Esophagus muscularis mucosa (tissue), 4 donors: Measurements from ENCODE around the gene ANK3. TPM values are rescaled to one million over a fixed set of nuclear protein-coding genes. Genes with fewer than 3 reads are reported as not detected.

Experiments used
- DNase-seq: peaks from one replicate; pipeline ENCODE4 v3.0.0-alpha.2; 2017; ENCODE audit errors: extremely low spot score
- H3K27ac ChIP-seq, 4 donors: fragments of 200-600 bp; sonication (generic); replicated peaks in 1 of 4; 1 replicate in 3 of 4; 2 replicates in 1 of 4; pipeline ENCODE4 v1.5.1; 2016 to 2019; ENCODE audit warnings: mild to moderate bottlenecking in 1 of 4
- H3K27me3 ChIP-seq, 4 donors: fragments of 200-600 bp; sonication (generic); one replicate each; pipeline versions ENCODE4 v1.5.1 to v1.6.0; 2016 to 2019
- H3K36me3 ChIP-seq, 4 donors: fragments of 200-600 bp; sonication (generic); one replicate each; pipeline ENCODE4 v1.5.1; 2016 to 2019
- H3K4me1 ChIP-seq, 4 donors: fragments of 200-600 bp; sonication (generic); one replicate each; pipeline ENCODE4 v1.5.1; 2016 to 2019
- H3K4me3 ChIP-seq, 4 donors: fragments of 200-600 bp; sonication (generic); 1 replicate in 2 of 4; 2 replicates in 2 of 4; pipeline ENCODE4 v1.5.1; 2016 to 2019; ENCODE audit warnings: mild to moderate bottlenecking in 4 of 4, moderate library complexity in 1 of 4
- H3K9me3 ChIP-seq, 4 donors: fragments of 200-600 bp; sonication (generic); 1 replicate in 3 of 4; 2 replicates in 1 of 4; pipeline ENCODE4 v1.5.1; 2016 to 2019
- CTCF ChIP-seq, 3 experiments: fragments of 200-600 bp in 2 of 3; fragments of 450-650 bp in 1 of 3; sonication (generic) in 2 of 3; IDR thresholded peaks; one replicate each; pipeline ENCODE4 v1.5.1; 2017 to 2019; ENCODE audit warnings: antibody characterized with exemption in 3 of 3, mild to moderate bottlenecking in 2 of 3, moderate library complexity in 1 of 3
- EP300 ChIP-seq: sonication (generic); formaldehyde crosslinking; IDR thresholded peaks from one replicate; pipeline ENCODE4 v1.6.1; 2017; ENCODE audit warnings: antibody characterized with exemption
- POLR2A ChIP-seq: fragments of 450-650 bp; IDR thresholded peaks from one replicate; pipeline ENCODE4 v1.6.1; 2017; ENCODE audit warnings: antibody characterized with exemption, moderate library complexity, mild to moderate bottlenecking, low read depth
- POLR2AphosphoS5 ChIP-seq, 2 donors: sonication (generic); formaldehyde crosslinking; IDR thresholded peaks; one replicate each; pipeline ENCODE4 v1.6.1; 2017; ENCODE audit warnings: antibody characterized with exemption in 2 of 2
- WGBS: methylation state at CpG from one replicate; pipeline ENCODE4 v1.1.5; 2018; 5-methylcytosine and 5-hydroxymethylcytosine counted together
- intact Hi-C: fragments of 100-400 bp; cut with DNase I; formaldehyde crosslinking; loops from one replicate; pipeline ENCODE4 v1.15.1; 2023
- total RNA-seq, 4 donors: library from RNA; depleted of rRNA; stranded (reverse); fragments of >200 nt; gene quantifications; one replicate each; pipeline versions ENCODE4 v1.1.0 to v1.2.1, GENCODE V29; 2016

ANK3 gene
- total RNA-seq, 4 donors from 2014 or later, result 25.5 to 44.9 (median 26.6) TPM

GRCh38 chr10:59991117-59991516, 398.6 kb downstream of the ANK3 start:
- H3K36me3 ChIP-seq, result no peaks in the 10 kb centered on the region
- H3K27me3 ChIP-seq, result no peaks in the 10 kb centered on the region
- peaks cover 2 to 22% (median 9%) of the 10 kb centered on the region in 4 donors for H3K4me1 ChIP-seq
- no peak for DNase-seq
- intact Hi-C loops, result no loop called here
- H3K4me3 ChIP-seq, result peak overlapping the region in 2 of 4 donors; percentile 1 to 9
- TF ChIP-seq CTCF (IDR thresholded peaks at IDR 0.05) (no peak), EP300 (no peak), POLR2AphosphoS5 (IDR thresholded peaks at IDR 0.05) (no peak), POLR2A (no peak)
- H3K27ac ChIP-seq, result peak overlapping the region; percentile 52 to 63 (median 55)
- peaks cover 0 to 6% (median 0%) of the 10 kb centered on the region in 4 donors for H3K9me3 ChIP-seq

- H3K36me3 ChIP-seq, result no peaks in the 10 kb centered on the region
- H3K27me3 ChIP-seq, result no peaks in the 10 kb centered on the region
- peaks cover 0 to 17% (median 11%) of the 10 kb centered on the region in 4 donors for H3K4me1 ChIP-seq
- no peak overlapping the region for H3K4me3 ChIP-seq
- H3K27ac ChIP-seq, result no peak overlapping the region
- intact Hi-C loops, result no loop called here
- peaks cover 0 to 6% (median 0%) of the 10 kb centered on the region in 4 donors for H3K9me3 ChIP-seq
- TF ChIP-seq POLR2AphosphoS5 (IDR thresholded peaks at IDR 0.05) (no peak), CTCF (IDR thresholded peaks at IDR 0.05) (no peak)
- no peak for DNase-seq
Observed at GRCh38 chr10:59985639-59986038, 404.0 kb downstream of the ANK3 start.

GRCh38 chr10:59984415-59984814, 405.3 kb downstream of the ANK3 start:
- no peak overlapping the region for H3K27ac ChIP-seq
- intact Hi-C loops, result no loop called here

GRCh38 chr10:59980356-59980755, 409.3 kb downstream of the ANK3 start:
- Histone ChIP-seq H3K36me3 (no peaks in the 10 kb centered on the region), H3K27me3 (no peaks in the 10 kb centered on the region), H3K4me1 (peaks cover 0 to 17% (median 11%) of the 10 kb centered on the region in 4 donors), H3K4me3 (no peak overlapping the region), H3K27ac (no peak overlapping the region), H3K9me3 (peaks cover 0 to 22% (median 17%) of the 10 kb centered on the region in 4 donors)
- 86% methylated on average over 1 of the region's 1 CpG for WGBS
- DNase-seq, result no peak
- no peak for TF ChIP-seq EP300
- no peak for TF ChIP-seq POLR2A
- TF ChIP-seq POLR2AphosphoS5 (IDR thresholded peaks at IDR 0.05), result no peak
- no peak for TF ChIP-seq CTCF (IDR thresholded peaks at IDR 0.05)
- intact Hi-C loops, result no loop called here

More at GRCh38 chr10:59984415-59984814, 405.3 kb downstream of the ANK3 start:
- peaks cover 0 to 6% (median 0%) of the 10 kb centered on the region in 4 donors for H3K9me3 ChIP-seq
- DNase-seq, result no peak
- TF ChIP-seq CTCF (IDR thresholded peaks at IDR 0.05), result no peak
- TF ChIP-seq EP300, result no peak
- no peak for TF ChIP-seq POLR2AphosphoS5 (IDR thresholded peaks at IDR 0.05)
- no peak for TF ChIP-seq POLR2A
- no peak overlapping the region for H3K4me3 ChIP-seq
- no peaks in the 10 kb centered on the region for H3K27me3 ChIP-seq
- H3K36me3 ChIP-seq, result no peaks in the 10 kb centered on the region
- WGBS, result 81% methylated on average over 1 of the region's 1 CpG
- peaks cover 0 to 17% (median 11%) of the 10 kb centered on the region in 4 donors for H3K4me1 ChIP-seq

GRCh38 chr10:59977486-59977885, 412.2 kb downstream of the ANK3 start:
- no peaks in the 10 kb centered on the region for H3K27me3 ChIP-seq
- TF ChIP-seq POLR2A (no peak), CTCF (IDR thresholded peaks at IDR 0.05) (no peak), EP300 (no peak), POLR2AphosphoS5 (IDR thresholded peaks at IDR 0.05) (no peak)
- no peaks in the 10 kb centered on the region for H3K4me1 ChIP-seq
- intact Hi-C loops, result no loop called here
- peaks cover 0 to 22% (median 17%) of the 10 kb centered on the region in 4 donors for H3K9me3 ChIP-seq
- H3K36me3 ChIP-seq, result no peaks in the 10 kb centered on the region
- no peak overlapping the region for H3K27ac ChIP-seq
- no peak overlapping the region for H3K4me3 ChIP-seq
- DNase-seq, result no peak
